Left lung (tissue), 10 donors: ENCODE measurements around the gene MASTL. TPM values are rescaled to one million over a fixed set of nuclear protein-coding genes. Genes with fewer than 3 reads are reported as not detected.

Experiments
- ATAC-seq: fragments of 200-7000 bp; cut with Tn5 transposase; one replicate; pipeline ENCODE4 v1.9.1; 2020; ENCODE audit warnings: moderate library complexity
- DNase-seq, 4 donors: peaks; one replicate each; pipeline ENCODE4 v3.0.0-alpha.2; 2013 to 2020
- H3K27ac ChIP-seq, 2 donors: fragments of 200-600 bp; sonication (generic) in 1 of 2; one replicate each; pipeline versions ENCODE4 v1.5.0 to v1.8.0; 2020 to 2021
- H3K27me3 ChIP-seq, 2 donors: fragments of 200-600 bp; sonication (generic) in 1 of 2; one replicate each; pipeline versions ENCODE4 v1.5.0 to v1.8.0; 2020 to 2021
- H3K36me3 ChIP-seq, 2 donors: fragments of 200-600 bp; sonication (generic) in 1 of 2; one replicate each; pipeline versions ENCODE4 v1.5.0 to v1.8.0; 2020 to 2021
- H3K4me1 ChIP-seq, 2 donors: fragments of 200-600 bp; one replicate each; pipeline ENCODE4 v1.8.0; 2021
- H3K4me3 ChIP-seq, 2 donors: fragments of 200-600 bp; sonication (generic) in 1 of 2; one replicate each; pipeline versions ENCODE4 v1.5.0 to v1.8.0; 2020 to 2021; ENCODE audit warnings: mild to moderate bottlenecking in 1 of 2
- H3K9me3 ChIP-seq, 2 donors: fragments of 200-600 bp; sonication (generic) in 1 of 2; one replicate each; pipeline versions ENCODE4 v1.5.0 to v1.8.0; 2020 to 2021
- CTCF ChIP-seq, 2 donors: fragments of 200-600 bp; sonication (generic) in 1 of 2; IDR thresholded peaks; one replicate each; pipeline versions ENCODE4 v1.5.0 to v1.8.0; 2021; ENCODE audit warnings: antibody characterized with exemption in 2 of 2
- intact Hi-C, 2 donors: fragments of 100-400 bp; cut with DNase I; formaldehyde crosslinking; loops; one replicate each; pipeline versions ENCODE4 v1.11.2 to v1.14.2; 2022
- polyA plus RNA-seq, 6 donors: library from polyadenylated mRNA; unstranded; fragments of 120-200 nt; gene quantifications; one replicate each; pipeline ENCODE4 v1.2.1, GENCODE V29; 2013; ENCODE audit not compliant: insufficient read length in 6 of 6
- total RNA-seq, 2 donors: library from RNA; stranded (reverse); fragmentation: NEBNext Ultra II Directional; extraction: Animal tissue kit (Norgen Biotek cat#: 25700); gene quantifications; one replicate each; pipeline ENCODE4 v1.2.1, GENCODE V29; 2021
- donor health status: DM: no; HTN: yes; CAD: no.
- donor health status: DM: no; HTN: no; CAD: no.

Gene MASTL
- total and polyA plus RNA-seq, 8 donors, result 7.1 to 18.1 (median 11.9) TPM

DNA sequence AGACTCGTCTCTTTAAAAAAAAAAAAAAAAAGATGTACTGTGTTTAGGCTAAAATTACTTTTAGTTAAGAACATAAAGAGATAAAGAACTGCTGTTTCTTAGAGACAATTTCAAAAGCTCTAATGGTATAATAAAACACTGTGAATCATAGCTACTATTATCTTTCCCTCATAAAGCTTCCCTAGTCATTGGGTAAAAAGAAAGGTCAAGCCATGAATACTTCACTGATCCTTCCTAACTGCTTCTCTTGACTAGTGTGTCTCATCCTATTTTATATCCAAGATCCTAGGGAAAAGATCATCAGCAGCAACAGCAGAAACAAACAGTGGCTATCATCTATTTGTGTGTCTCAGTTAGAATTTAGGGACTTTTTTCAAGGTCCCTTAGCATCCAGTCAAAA is 11.5 kb upstream of the MASTL start:
- no peak overlapping the region for H3K4me3 ChIP-seq
- peaks cover 0 to 97% of the 10 kb centered on the region in 2 donors for H3K36me3 ChIP-seq
- no peaks in the 10 kb centered on the region for H3K4me1 ChIP-seq
- ATAC-seq (no peak), DNase-seq (no peak)
- H3K27me3 ChIP-seq, result no peaks in the 10 kb centered on the region
- no peak overlapping the region for H3K27ac ChIP-seq
- H3K9me3 ChIP-seq, result no peaks in the 10 kb centered on the region
- intact Hi-C loops, result no loop called here
- TF ChIP-seq CTCF (IDR thresholded peaks at IDR 0.05), result no peak

- Histone ChIP-seq H3K4me3 (no peak overlapping the region), H3K27me3 (no peaks in the 10 kb centered on the region), H3K36me3 (peaks cover 0 to 82% of the 10 kb centered on the region in 2 donors), H3K4me1 (peaks cover 0 to 3% of the 10 kb centered on the region in 2 donors), H3K9me3 (no peaks in the 10 kb centered on the region), H3K27ac (no peak overlapping the region)
- intact Hi-C loops, result no loop called here
- no peak for ATAC-seq
- no peak for DNase-seq
- no peak for TF ChIP-seq CTCF (IDR thresholded peaks at IDR 0.05)
Observed at GRCh38 chr10:27145937-27146336, 9.2 kb upstream of the MASTL start.

DNA sequence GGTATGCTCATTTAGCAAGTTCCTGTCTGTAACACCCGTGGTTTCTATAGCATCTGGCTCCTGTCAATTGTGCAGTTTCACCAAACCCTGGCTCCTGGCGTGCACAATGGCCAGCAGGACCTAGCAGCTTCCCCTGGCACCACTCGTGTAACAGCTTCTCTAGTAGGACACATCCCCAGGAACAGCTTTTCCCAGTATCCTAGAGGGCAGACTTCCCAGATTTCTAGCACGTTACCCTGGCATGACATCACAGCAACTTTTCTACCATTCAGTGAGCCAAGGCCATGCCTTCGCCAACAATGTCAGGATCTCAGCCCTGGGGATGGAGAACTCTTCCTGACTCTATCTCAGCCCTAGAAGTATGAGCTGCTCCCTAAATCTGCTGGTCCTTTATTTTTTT is 7.5 kb upstream of the MASTL start:
- DNase-seq (no peak), ATAC-seq (no peak)
- H3K4me1 ChIP-seq, result peaks cover 7 to 14% of the 10 kb centered on the region in 2 donors
- H3K27ac ChIP-seq, result no peak overlapping the region
- peaks cover 0 to 66% of the 10 kb centered on the region in 2 donors for H3K36me3 ChIP-seq
- no peak for TF ChIP-seq CTCF (IDR thresholded peaks at IDR 0.05)
- no peaks in the 10 kb centered on the region for H3K9me3 ChIP-seq
- H3K4me3 ChIP-seq, result no peak overlapping the region
- intact Hi-C loops, result no loop called here
- no peaks in the 10 kb centered on the region for H3K27me3 ChIP-seq

DNA sequence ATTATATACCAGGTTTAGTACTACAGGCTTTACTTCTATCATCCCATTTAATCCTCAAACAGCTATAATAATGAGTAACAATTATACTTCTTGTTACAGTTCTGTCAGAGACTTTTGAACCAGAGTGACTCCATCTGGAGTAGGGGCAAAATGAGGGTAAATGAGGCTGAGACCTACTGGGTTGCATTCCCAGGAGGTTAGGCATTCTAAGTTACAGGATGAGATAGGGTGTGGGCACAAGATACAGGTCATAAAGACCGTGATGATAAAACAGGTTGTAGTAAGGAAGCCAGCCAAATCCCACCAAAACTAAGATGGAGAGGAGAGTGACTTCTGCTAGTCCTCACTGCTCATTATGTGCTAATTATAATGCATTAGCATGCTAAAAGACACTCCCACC is 4.9 kb upstream of the MASTL start:
- intact Hi-C loops, result no loop called here
- no peak for TF ChIP-seq CTCF (IDR thresholded peaks at IDR 0.05)
- no peak for ATAC-seq

GRCh38 chr10:27152687-27153086 is 2.5 kb upstream of the MASTL start:
- TF ChIP-seq CTCF (IDR thresholded peaks at IDR 0.05), result no peak
- H3K27ac ChIP-seq, result no peak overlapping the region
- no peaks in the 10 kb centered on the region for H3K27me3 ChIP-seq
- intact Hi-C loops, result no loop called here
- no peaks in the 10 kb centered on the region for H3K9me3 ChIP-seq
- ATAC-seq, result no peak
- peak overlapping the region; percentile 71 to 83 for H3K4me3 ChIP-seq
- no peak for DNase-seq
- peaks cover 12 to 44% of the 10 kb centered on the region in 2 donors for H3K4me1 ChIP-seq
- peaks cover 0 to 16% of the 10 kb centered on the region in 2 donors for H3K36me3 ChIP-seq

More for the DNA sequence above, 4.9 kb upstream of the MASTL start:
- H3K27ac ChIP-seq, result no peak overlapping the region
- H3K36me3 ChIP-seq, result peaks cover 0 to 40% of the 10 kb centered on the region in 2 donors
- peaks cover 12 to 22% of the 10 kb centered on the region in 2 donors for H3K4me1 ChIP-seq
- H3K27me3 ChIP-seq, result no peaks in the 10 kb centered on the region
- no peaks in the 10 kb centered on the region for H3K9me3 ChIP-seq
- no peak for DNase-seq
- H3K4me3 ChIP-seq, result no peak overlapping the region
